HUES6 (cell line): ENCODE results near the gene LRCOL1.

ENCODE experiments used
- H3K27ac ChIP-seq: 2 replicates; pipeline ENCODE4 v1.7.0; 2013; ENCODE audit warnings: low read depth, mild to moderate bottlenecking, low read length, inconsistent platforms
- H3K27me3 ChIP-seq: 2 replicates; pipeline ENCODE4 v1.6.1; 2013; ENCODE audit warnings: low read length; ENCODE audit not compliant: control insufficient read depth, insufficient read depth
- H3K36me3 ChIP-seq: 2 replicates; pipeline ENCODE4 v1.6.1; 2013; ENCODE audit warnings: low read length; ENCODE audit not compliant: control insufficient read depth, insufficient read depth
- H3K4me1 ChIP-seq: 2 replicates; pipeline ENCODE4 v1.6.1; 2013; ENCODE audit warnings: low read length; ENCODE audit not compliant: control insufficient read depth, insufficient read depth
- H3K4me3 ChIP-seq: 2 replicates; pipeline ENCODE4 v1.5.1; 2013; ENCODE audit warnings: low read depth, low read length
- H3K9ac ChIP-seq: one replicate; pipeline ENCODE4 v1.6.1; 2013; ENCODE audit warnings: mild to moderate bottlenecking, low read length
- H3K9me3 ChIP-seq: 2 replicates; pipeline ENCODE4 v1.6.1; 2013; ENCODE audit warnings: low read depth, low read length; ENCODE audit not compliant: control insufficient read depth, insufficient read depth

LRCOL1 gene

GRCh38 chr12:132585177-132585576 is 25.2 kb downstream of the LRCOL1 start:
- Histone ChIP-seq H3K4me3 (no peak overlapping the region), H3K9ac (no peak overlapping the region), H3K27ac (no peak overlapping the region), H3K4me1 (no peaks in the 10 kb centered on the region; the same call in 1 of the 2 replicates), H3K36me3 (peaks cover 3% of the 10 kb centered on the region), H3K27me3 (peaks cover 98% of the 10 kb centered on the region), H3K9me3 (no peaks in the 10 kb centered on the region)

GRCh38 chr12:132584429-132584828 is 26.0 kb downstream of the LRCOL1 start:
- Histone ChIP-seq H3K4me3 (no peak overlapping the region), H3K27me3 (peaks cover 91% of the 10 kb centered on the region), H3K9ac (no peak overlapping the region), H3K9me3 (no peaks in the 10 kb centered on the region), H3K36me3 (peaks cover 3% of the 10 kb centered on the region), H3K27ac (no peak overlapping the region), H3K4me1 (no peaks in the 10 kb centered on the region; the same call in 1 of the 2 replicates)

- peak overlapping the region; percentile 54 for H3K4me3 ChIP-seq
- no peak overlapping the region for H3K9ac ChIP-seq
- H3K27me3 ChIP-seq: peaks cover 84% of the 10 kb centered on the region
- no peaks in the 10 kb centered on the region for H3K9me3 ChIP-seq
- H3K27ac ChIP-seq: no peak overlapping the region
- no peaks in the 10 kb centered on the region; the same call in 1 of the 2 replicates for H3K4me1 ChIP-seq
- peaks cover 3% of the 10 kb centered on the region for H3K36me3 ChIP-seq
These were observed 26.6 kb downstream of the LRCOL1 start for GRCh38 chr12:132583736-132584135.

- Histone ChIP-seq H3K9me3 (no peaks in the 10 kb centered on the region), H3K36me3 (peaks cover 3% of the 10 kb centered on the region), H3K27ac (no peak overlapping the region), H3K4me3 (peak overlapping the region; percentile 60; the same call in 1 of the 2 replicates), H3K27me3 (peaks cover 80% of the 10 kb centered on the region), H3K4me1 (no peaks in the 10 kb centered on the region; the same call in 1 of the 2 replicates), H3K9ac (no peak overlapping the region)
These were observed 27.0 kb downstream of the LRCOL1 start for GRCh38 chr12:132583411-132583710.

GRCh38 chr12:132582582-132583410 is 27.6 kb downstream of the LRCOL1 start:
- Histone ChIP-seq H3K36me3 (peaks cover 7% of the 10 kb centered on the region), H3K4me3 (peak overlapping the region; percentile 60), H3K27me3 (peaks cover 76% of the 10 kb centered on the region), H3K9ac (no peak overlapping the region), H3K4me1 (no peaks in the 10 kb centered on the region; the same call in 1 of the 2 replicates), H3K27ac (no peak overlapping the region), H3K9me3 (no peaks in the 10 kb centered on the region)

GRCh38 chr12:132582058-132582420 is 28.3 kb downstream of the LRCOL1 start:
- H3K27me3 ChIP-seq: peaks cover 71% of the 10 kb centered on the region
- H3K9me3 ChIP-seq: no peaks in the 10 kb centered on the region
- no peaks in the 10 kb centered on the region; the same call in 1 of the 2 replicates for H3K4me1 ChIP-seq
- peaks cover 13% of the 10 kb centered on the region for H3K36me3 ChIP-seq
- no peak overlapping the region for H3K9ac ChIP-seq
- peak overlapping the region; percentile 60 for H3K4me3 ChIP-seq
- no peak overlapping the region for H3K27ac ChIP-seq

- Histone ChIP-seq H3K9me3 (no peaks in the 10 kb centered on the region), H3K36me3 (peaks cover 19% of the 10 kb centered on the region), H3K4me1 (no peaks in the 10 kb centered on the region; the same call in 1 of the 2 replicates), H3K27ac (no peak overlapping the region), H3K9ac (no peak overlapping the region), H3K4me3 (peak overlapping the region; percentile 60), H3K27me3 (peaks cover 66% of the 10 kb centered on the region)
These were observed 28.9 kb downstream of the LRCOL1 start for GRCh38 chr12:132581348-132582057.

- Histone ChIP-seq H3K9ac (no peak overlapping the region), H3K4me3 (no peak overlapping the region), H3K27me3 (peaks cover 59% of the 10 kb centered on the region), H3K36me3 (peaks cover 22% of the 10 kb centered on the region), H3K27ac (no peak overlapping the region), H3K9me3 (no peaks in the 10 kb centered on the region), H3K4me1 (no peaks in the 10 kb centered on the region; the same call in 1 of the 2 replicates)
These were observed 29.6 kb downstream of the LRCOL1 start for GRCh38 chr12:132580701-132581292.

- H3K27ac ChIP-seq: no peak overlapping the region
- no peaks in the 10 kb centered on the region; the same call in 1 of the 2 replicates for H3K4me1 ChIP-seq
- no peaks in the 10 kb centered on the region for H3K9me3 ChIP-seq
- no peak overlapping the region for H3K9ac ChIP-seq
- peaks cover 31% of the 10 kb centered on the region for H3K36me3 ChIP-seq
- H3K4me3 ChIP-seq: no peak overlapping the region
- H3K27me3 ChIP-seq: peaks cover 48% of the 10 kb centered on the region
These were observed 30.6 kb downstream of the LRCOL1 start for GRCh38 chr12:132579744-132580143.

- Histone ChIP-seq H3K9me3 (no peaks in the 10 kb centered on the region), H3K4me3 (no peak overlapping the region), H3K4me1 (no peaks in the 10 kb centered on the region; the same call in 1 of the 2 replicates), H3K27me3 (peaks cover 39% of the 10 kb centered on the region), H3K27ac (no peak overlapping the region), H3K36me3 (peaks cover 40% of the 10 kb centered on the region), H3K9ac (no peak overlapping the region)
These were observed 31.6 kb downstream of the LRCOL1 start for GRCh38 chr12:132578826-132579225.

- H3K36me3 ChIP-seq: peaks cover 47% of the 10 kb centered on the region
These were observed 32.3 kb downstream of the LRCOL1 start for GRCh38 chr12:132578118-132578517.

More at GRCh38 chr12:132578118-132578517, 32.3 kb downstream of the LRCOL1 start:
- no peak overlapping the region for H3K4me3 ChIP-seq
- no peak overlapping the region for H3K9ac ChIP-seq
- peaks cover 33% of the 10 kb centered on the region for H3K27me3 ChIP-seq
- H3K9me3 ChIP-seq: no peaks in the 10 kb centered on the region
- H3K4me1 ChIP-seq: no peaks in the 10 kb centered on the region
- no peak overlapping the region for H3K27ac ChIP-seq
